ENCODE measurements around the gene C20orf204. TPM values are rescaled to one million over a fixed set of nuclear protein-coding genes. Genes with fewer than 3 reads are reported as not detected.

The C20orf204 gene
- total and polyA plus RNA-seq, 9 of the 15 experiments (the other 6 are each of a cell fraction or from before 2014, with no cell fraction given) = 0.11 to 1.1 (median 0.36) TPM; not detected in 2

DNA sequence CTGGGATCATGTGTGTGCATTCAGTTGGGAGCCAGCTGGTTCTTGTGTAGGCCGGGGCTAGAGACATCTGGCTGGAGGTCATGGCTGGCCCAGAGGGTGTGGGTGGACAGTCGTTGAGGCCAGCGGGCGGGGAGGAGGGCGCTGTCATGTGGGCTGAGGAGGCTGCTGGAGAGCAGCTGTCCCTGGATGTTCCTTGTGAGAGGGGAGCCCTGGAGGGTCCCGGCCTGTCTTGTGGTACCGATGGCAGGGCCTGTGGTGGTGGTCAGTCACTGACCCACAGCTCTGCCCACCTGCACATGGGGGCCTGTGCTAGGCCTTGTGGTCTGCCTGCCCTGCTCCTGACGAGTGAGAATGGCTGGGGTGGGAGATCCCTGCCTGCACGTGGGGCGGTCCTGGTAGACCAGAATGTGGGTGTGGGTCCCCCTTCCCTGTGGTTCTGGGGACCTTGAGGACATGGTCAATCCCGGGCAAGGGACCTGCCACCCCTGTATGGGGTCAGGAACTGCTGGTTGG, 1.9 kb upstream of the C20orf204 start:
- no peak overlapping the region for H3K27ac ChIP-seq (ENCODE audit: extremely low read depth, low read depth, low read length)
- H2AFZ ChIP-seq (ENCODE audit: low read depth, low read length) = no peak overlapping the region
- H3K4me3 ChIP-seq = no peak overlapping the region
- H3K9me1 ChIP-seq (ENCODE audit: control insufficient read depth, insufficient read depth, low read length) = peaks cover 3% of the 10 kb centered on the region
- TF ChIP-seq CBFA2T3 (IDR thresholded peaks at IDR 0.05) (peak; percentile 23; the same call in 1 of the 2 replicates), ZNF253 (CRISPR knock-in tag; conservative IDR thresholded peaks at IDR 0.05) (no peak), HMGN3 (IDR thresholded peaks at IDR 0.05; ENCODE audit: borderline replicate concordance, extremely low read depth, insufficient read length, low read depth, low read length) (peak; percentile 30), POLR2G (IDR thresholded peaks at IDR 0.05; ENCODE audit: low read depth, low read length) (peak; percentile 64), HDAC3 (IDR thresholded peaks at IDR 0.05; ENCODE audit: borderline replicate concordance, partially characterized antibody) (no peak), ZHX1 (conservative IDR thresholded peaks at IDR 0.05; ENCODE audit: low read length) (no peak), SUPT5H (IDR thresholded peaks at IDR 0.05) (0 out of 2 replicates have a peak, but pooled peaks have one; percentile 7), ZNF347 (CRISPR knock-in tag; IDR thresholded peaks at IDR 0.05; ENCODE audit: low read depth) (no peak), EGR1 (conservative IDR thresholded peaks at IDR 0.05) (peak; percentile 64)
- FAIRE-seq = no peak
- H3K4me1 ChIP-seq (replicated peaks in 1 of 2; ENCODE audit: control insufficient read depth in 2 of 2, insufficient read depth in 2 of 2, low read length in 2 of 2) = peaks cover 20 to 55% of the 10 kb centered on the region in 2 experiments
- H4K20me1 ChIP-seq (replicated peaks; ENCODE audit: control insufficient read depth, insufficient read depth, low read length) = no peaks in the 10 kb centered on the region
- intact Hi-C loops (cut with micrococcal nuclease) (no loop called here), in situ Hi-C loops (cut with MboI) (no loop called here)
- peaks cover 58% of the 10 kb centered on the region; the same call in 2 of the 3 replicates for H3K36me3 ChIP-seq (ENCODE audit: control insufficient read depth, insufficient read depth, low read length)
- no peaks in the 10 kb centered on the region for H3K79me2 ChIP-seq (ENCODE audit: control insufficient read depth, insufficient read depth, low read length)
- no peak for DNase-seq (ENCODE audit: extremely low read depth in 1 of 4, low spot score in 3 of 4)
- ChIA-PET POLR2A (no interaction called here), CTCF (ENCODE audit: low intra/inter-chr PET ratio) (no interaction called here)
- peak overlapping the region in 1 of 2 experiments; percentile 47; a peak in 1 of 4 replicates for H3K9ac ChIP-seq (ENCODE audit: insufficient read depth in 1 of 2, low read depth in 2 of 2, low read length in 2 of 2)
- 75% methylated on average over 9 of the region's 11 CpGs for WGBS (ENCODE audit: insufficient coverage, low coverage, missing lambda C conversion rate)
- ATAC-seq = no peak
- no peaks in the 10 kb centered on the region for H3K27me3 ChIP-seq (ENCODE audit: control insufficient read depth in 2 of 2, insufficient read depth in 2 of 2, low read length in 2 of 2)
- H3K9me3 ChIP-seq (replicated peaks; ENCODE audit: control insufficient read depth, insufficient read depth, low read depth, low read length) = no peaks in the 10 kb centered on the region
- H3K4me2 ChIP-seq (ENCODE audit: insufficient read depth, low read length) = no peak overlapping the region
- no TSS peak for BruUV-seq (replicated peaks)
